Endothelial cell of umbilical vein (primary cell): ENCODE measurements around the gene FBXL17. TPM values are rescaled to one million over a fixed set of nuclear protein-coding genes. Genes with fewer than 3 reads are reported as not detected.

Source experiments
- BruUV-seq: library from RNA; stranded (reverse); fragments of 400-500 nt; replicated peaks from 2 replicates; lab custom pipeline; 2021; lab: Mats Ljungman, UMichigan
- CTCF ChIA-PET: fragments of 300-600, 350-600 bp; sonication (Branson Sonifier 250); formaldehyde crosslinking; loops from one replicate; lab custom pipeline; 2021; ENCODE audit warnings: antibody characterized with exemption, inconsistent platforms; lab: Charles Lee
- POLR2A ChIA-PET: fragments of 300-600, 350-600 bp; sonication (Branson Sonifier 250); formaldehyde crosslinking; loops from one replicate; lab custom pipeline; 2021; ENCODE audit warnings: antibody characterized with exemption, inconsistent platforms; lab: Charles Lee
- DNase-seq: peaks from one replicate; pipeline ENCODE4 v3.0.0-alpha.2; 2011; ENCODE audit warnings: low read depth, low spot score
- FAIRE-seq: peaks from 2 replicates; lab custom pipeline; 2011; peaks lifted over from hg19 to GRCh38; lab: Jason Lieb, UNC
- H2AFZ ChIP-seq: 2 replicates; pipeline ENCODE4 v1.6.0; 2012; ENCODE audit warnings: low read depth, low read length, control low read depth, inconsistent platforms
- H3K27ac ChIP-seq: 2 replicates; pipeline ENCODE4 v1.5.1; 2011; ENCODE audit warnings: low read depth, mild to moderate bottlenecking, control low read depth, low read length, moderate library complexity; ENCODE audit not compliant: insufficient read depth
- H3K27me3 ChIP-seq, 2 experiments: 2 replicates each; pipeline versions ENCODE4 v1.6.0 to v1.6.1; 2011; ENCODE audit warnings: low read length in 2 of 2, mixed read lengths in 1 of 2; ENCODE audit not compliant: control insufficient read depth in 2 of 2, insufficient read depth in 2 of 2
- H3K36me3 ChIP-seq, 2 experiments: 2 replicates in 1 of 2; 3 replicates in 1 of 2; pipeline ENCODE4 v1.5.1; 2011; ENCODE audit warnings: low read length in 2 of 2, mild to moderate bottlenecking in 1 of 2, moderate library complexity in 1 of 2; ENCODE audit not compliant: control insufficient read depth in 2 of 2, insufficient read depth in 2 of 2; ENCODE audit errors: extremely low read depth in 1 of 2
- H3K4me1 ChIP-seq: 3 replicates; pipeline ENCODE4 v1.5.1; 2011; ENCODE audit warnings: mild to moderate bottlenecking, low read length; ENCODE audit not compliant: control insufficient read depth, insufficient read depth; ENCODE audit errors: extremely low read depth
- H3K4me2 ChIP-seq: 2 replicates; pipeline ENCODE4 v1.6.1; 2011; ENCODE audit warnings: low read length, control low read depth, mixed read lengths; ENCODE audit not compliant: insufficient read depth
- H3K4me3 ChIP-seq, 3 experiments: fragments of 200-600 bp in 1 of 3; sonication (generic), shearing (Covaris generic) in 1 of 3; replicated peaks in 1 of 3; 2 replicates each; pipeline ENCODE4 v1.5.1; 2011 to 2016; ENCODE audit warnings: control low read depth in 3 of 3, low read length in 3 of 3, mild to moderate bottlenecking in 2 of 3, inconsistent platforms in 1 of 3, low read depth in 1 of 3, moderate library complexity in 1 of 3; ENCODE audit not compliant: insufficient read depth in 1 of 3
- H3K79me2 ChIP-seq: 2 replicates; pipeline ENCODE4 v1.6.0; 2012; ENCODE audit warnings: low read length, inconsistent platforms; ENCODE audit not compliant: control insufficient read depth, insufficient read depth
- H3K9ac ChIP-seq: replicated peaks from 2 replicates; pipeline ENCODE3; 2011; ENCODE audit warnings: low read length, control low read depth; ENCODE audit not compliant: insufficient read depth; ENCODE audit errors: extremely low read depth
- H3K9me1 ChIP-seq: replicated peaks from 3 replicates; pipeline ENCODE4 v1.6.0; 2011; ENCODE audit warnings: mild to moderate bottlenecking, low read length; ENCODE audit not compliant: control insufficient read depth, insufficient read depth; ENCODE audit errors: extremely low read depth
- H3K9me3 ChIP-seq: replicated peaks from 2 replicates; pipeline ENCODE4 v1.5.1; 2012; ENCODE audit warnings: low read length, inconsistent platforms; ENCODE audit not compliant: control insufficient read depth, insufficient read depth
- H4K20me1 ChIP-seq: replicated peaks from 2 replicates; pipeline ENCODE3; 2011; ENCODE audit warnings: mild to moderate bottlenecking, low read length; ENCODE audit not compliant: control insufficient read depth, insufficient read depth; ENCODE audit errors: extremely low read depth
- EZH2 ChIP-seq: IDR thresholded peaks from 2 replicates; pipeline ENCODE4 v1.6.1; 2012; ENCODE audit warnings: borderline replicate concordance, low read depth, mild to moderate bottlenecking, moderate library complexity, low read length, inconsistent platforms; ENCODE audit not compliant: severe bottlenecking
- FOS ChIP-seq: IDR thresholded peaks from 2 replicates; pipeline ENCODE4 v1.6.1; 2011; ENCODE audit warnings: mild to moderate bottlenecking, low read length, moderate library complexity, borderline replicate concordance; ENCODE audit not compliant: insufficient read depth
- GATA2 ChIP-seq: IDR thresholded peaks from 2 replicates; pipeline ENCODE4 v1.7.0; 2011; ENCODE audit warnings: low read depth, mild to moderate bottlenecking, moderate library complexity, mixed read lengths, low read length; ENCODE audit not compliant: insufficient read length, insufficient read depth
- JUN ChIP-seq: IDR thresholded peaks from 2 replicates; pipeline ENCODE4 v1.6.1; 2011; ENCODE audit warnings: borderline replicate concordance, low read depth; ENCODE audit not compliant: insufficient read length, insufficient read depth
- MYC ChIP-seq: IDR thresholded peaks from one replicate; pipeline ENCODE4 v1.6.1; 2011; ENCODE audit warnings: mild to moderate bottlenecking, low read depth, low read length
- POLR2A ChIP-seq: IDR thresholded peaks from 2 replicates; pipeline ENCODE4 v1.6.1; 2012; ENCODE audit warnings: low read depth, mild to moderate bottlenecking, control low read depth, low read length
- POLR2AphosphoS5 ChIP-seq: IDR thresholded peaks from 2 replicates; pipeline ENCODE4 v1.6.1; 2012; ENCODE audit warnings: low read depth, mild to moderate bottlenecking, control low read depth, low read length, moderate library complexity; ENCODE audit not compliant: insufficient read depth
- dilution Hi-C: fragments of 300-500 bp; cut with MboI; formaldehyde crosslinking; loops from one replicate; pipeline ENCODE4 v1.15.0; 2019; ENCODE audit warnings: low sequenced_read_pairs; ENCODE audit not compliant: extremely low pct_ligation_motif_present
- intact Hi-C: fragments of 100-400 bp; cut with micrococcal nuclease; formaldehyde crosslinking; loops from one replicate; pipeline ENCODE4 v1.10.0; 2022
- polyA plus RNA-seq, 4 experiments: library from polyadenylated mRNA; depleted of rRNA in 3 of 4; stranded (reverse) in 3 of 4; unstranded in 1 of 4; fragments of >200 nt; gene quantifications; 2 replicates each; pipeline versions ENCODE4 v1.2.1 to v1.2.3, GENCODE V29; 2011 to 2012; ENCODE audit warnings: missing spikeins in 1 of 4
- total RNA-seq: library from RNA; stranded (reverse); gene quantifications from 2 replicates; pipeline ENCODE4 v1.2.3, GENCODE V29; 2021
- TF ChIP-seq, protein P1 (sequence below): IDR thresholded peaks from 2 replicates; pipeline ENCODE4 v1.6.1; 2011; ENCODE audit not compliant: insufficient read depth, insufficient read length
- TF ChIP-seq, protein P2 (sequence below), 2 donors: IDR thresholded peaks; 1 replicate in 1 of 2; 2 replicates in 1 of 2; pipeline ENCODE4 v1.5.1; 2011; ENCODE audit warnings: low read length in 2 of 2, mild to moderate bottlenecking in 2 of 2, moderate library complexity in 2 of 2, control low read depth in 1 of 2, inconsistent platforms in 1 of 2, low read depth in 1 of 2; ENCODE audit not compliant: insufficient read depth in 1 of 2; ENCODE audit errors: extremely low read depth in 1 of 2

Gene FBXL17
- total and polyA plus RNA-seq, 2 donors (not counting 3 experiments of a cell fraction or from before 2014, with no cell fraction given) = 2.7 to 8.8 TPM

DNA sequence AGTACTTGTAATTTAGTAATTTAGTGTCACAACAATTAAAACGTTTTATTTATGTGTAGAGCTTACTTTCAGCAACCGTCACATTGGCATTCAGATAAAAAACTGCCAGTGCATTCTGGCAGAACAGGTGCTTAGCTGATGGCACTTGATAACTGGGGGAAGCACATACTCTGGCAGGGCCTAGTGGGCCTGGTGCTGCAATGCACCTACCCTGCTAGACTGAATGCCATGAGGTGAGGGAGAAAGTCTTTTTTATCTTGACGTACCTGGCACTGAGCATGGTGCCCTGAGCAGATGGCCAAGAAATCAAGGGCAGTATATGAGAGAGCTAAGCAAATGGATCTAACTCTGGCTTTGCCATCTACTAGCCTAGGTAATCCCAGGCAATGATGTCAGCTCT, 430.6 kb downstream of the FBXL17 start:
- dilution Hi-C loops (no loop called here), intact Hi-C loops (loop anchor here (10.0 kb wide), 1 partner anchor 237 kb away; no protein-coding TSS in a partner anchor)
- FAIRE-seq (peak; percentile 55), DNase-seq (no peak)
- no peaks in the 10 kb centered on the region for H3K36me3 ChIP-seq
- H2AFZ ChIP-seq = no peak overlapping the region
- H3K4me1 ChIP-seq = no peaks in the 10 kb centered on the region
- no peaks in the 10 kb centered on the region for H4K20me1 ChIP-seq
- no peaks in the 10 kb centered on the region for H3K27me3 ChIP-seq
- H3K4me3 ChIP-seq = no peak overlapping the region
- no peak overlapping the region for H3K4me2 ChIP-seq
- POLR2A ChIA-PET = no interaction called here
- no TSS peak for BruUV-seq
- no peaks in the 10 kb centered on the region for H3K9me1 ChIP-seq
- CTCF ChIA-PET = no interaction called here
- no peak overlapping the region for H3K27ac ChIP-seq
- no peak overlapping the region for H3K9ac ChIP-seq
- TF ChIP-seq EZH2 (no peak), FOS (no peak), POLR2A (no peak), GATA2 (no peak), POLR2AphosphoS5 (no peak), JUN (no peak), MYC (no peak)
- TF ChIP-seq, protein P1, sequence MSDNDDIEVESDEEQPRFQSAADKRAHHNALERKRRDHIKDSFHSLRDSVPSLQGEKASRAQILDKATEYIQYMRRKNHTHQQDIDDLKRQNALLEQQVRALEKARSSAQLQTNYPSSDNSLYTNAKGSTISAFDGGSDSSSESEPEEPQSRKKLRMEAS = no peak
- TF ChIP-seq, protein P2, sequence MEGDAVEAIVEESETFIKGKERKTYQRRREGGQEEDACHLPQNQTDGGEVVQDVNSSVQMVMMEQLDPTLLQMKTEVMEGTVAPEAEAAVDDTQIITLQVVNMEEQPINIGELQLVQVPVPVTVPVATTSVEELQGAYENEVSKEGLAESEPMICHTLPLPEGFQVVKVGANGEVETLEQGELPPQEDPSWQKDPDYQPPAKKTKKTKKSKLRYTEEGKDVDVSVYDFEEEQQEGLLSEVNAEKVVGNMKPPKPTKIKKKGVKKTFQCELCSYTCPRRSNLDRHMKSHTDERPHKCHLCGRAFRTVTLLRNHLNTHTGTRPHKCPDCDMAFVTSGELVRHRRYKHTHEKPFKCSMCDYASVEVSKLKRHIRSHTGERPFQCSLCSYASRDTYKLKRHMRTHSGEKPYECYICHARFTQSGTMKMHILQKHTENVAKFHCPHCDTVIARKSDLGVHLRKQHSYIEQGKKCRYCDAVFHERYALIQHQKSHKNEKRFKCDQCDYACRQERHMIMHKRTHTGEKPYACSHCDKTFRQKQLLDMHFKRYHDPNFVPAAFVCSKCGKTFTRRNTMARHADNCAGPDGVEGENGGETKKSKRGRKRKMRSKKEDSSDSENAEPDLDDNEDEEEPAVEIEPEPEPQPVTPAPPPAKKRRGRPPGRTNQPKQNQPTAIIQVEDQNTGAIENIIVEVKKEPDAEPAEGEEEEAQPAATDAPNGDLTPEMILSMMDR (IDR thresholded peaks at IDR 0.05; ENCODE audit: extremely low read depth in 1 of 2, insufficient read depth in 1 of 2, low read depth in 1 of 2, low read length in 2 of 2) = no peak
- H3K9me3 ChIP-seq = no peaks in the 10 kb centered on the region
- no peaks in the 10 kb centered on the region for H3K79me2 ChIP-seq
